SU-DHL-6 (cell line): ENCODE data around the gene DIS3L2.

Experiments
- H2AFZ ChIP-seq: fragments of 200-600 bp; sonication (generic); 2 replicates; pipeline ENCODE4 v1.6.1; 2014; ENCODE audit warnings: low read depth, mild to moderate bottlenecking, moderate library complexity, mixed read lengths, antibody characterized with exemption, low read length; ENCODE audit not compliant: severe bottlenecking
- H3F3A ChIP-seq: fragments of 200-600 bp; shearing (Covaris generic); 2 replicates; pipeline ENCODE4 v1.6.0; 2016; ENCODE audit warnings: antibody characterized with exemption, mild to moderate bottlenecking; ENCODE audit not compliant: insufficient read depth
- H3K27ac ChIP-seq: fragments of 200-600 bp; sonication (generic); 2 replicates; pipeline ENCODE4 v1.5.1; 2016; ENCODE audit warnings: low read depth, mild to moderate bottlenecking, low read length, moderate library complexity, mixed read lengths
- H3K27me3 ChIP-seq: fragments of 200-600 bp; sonication (generic), shearing (Covaris generic); 2 replicates; pipeline ENCODE4 v1.6.0; 2014; ENCODE audit warnings: mild to moderate bottlenecking, low read length
- H3K36me3 ChIP-seq: fragments of 200-600 bp; sonication (generic); 2 replicates; pipeline ENCODE4 v1.6.1; 2014; ENCODE audit warnings: mild to moderate bottlenecking, low read length, mixed read lengths
- H3K4me2 ChIP-seq: fragments of 300-600, 200-600 bp; shearing (Covaris generic), sonication (generic); 2 replicates; pipeline ENCODE4 v1.6.0; 2014; ENCODE audit warnings: low read length, low read depth, mild to moderate bottlenecking; ENCODE audit not compliant: poor library complexity, severe bottlenecking
- H3K4me3 ChIP-seq: fragments of 200-600 bp; sonication (generic); 2 replicates; pipeline ENCODE4 v1.5.1; 2014; ENCODE audit warnings: antibody characterized with exemption, low read length, mild to moderate bottlenecking, mixed read lengths; ENCODE audit not compliant: insufficient read depth, poor library complexity, severe bottlenecking
- H3K79me2 ChIP-seq: fragments of 200-600 bp; sonication (generic); 2 replicates; pipeline ENCODE4 v1.6.1; 2014; ENCODE audit warnings: mild to moderate bottlenecking, low read length, moderate library complexity; ENCODE audit not compliant: insufficient read depth
- H3K9ac ChIP-seq: fragments of 200-600 bp; sonication (generic); 2 replicates; pipeline ENCODE4 v1.7.0; 2014; ENCODE audit warnings: mild to moderate bottlenecking, low read length
- H3K9me2 ChIP-seq: fragments of 200-600 bp; sonication (generic); replicated peaks from 2 replicates; pipeline ENCODE4 v1.6.1; 2014; ENCODE audit warnings: low read length; ENCODE audit not compliant: insufficient read depth
- H3K9me3 ChIP-seq: fragments of 200-600 bp; sonication (generic); 2 replicates; pipeline ENCODE4 v1.6.1; 2014; ENCODE audit warnings: low read length, mixed read lengths; ENCODE audit not compliant: insufficient read depth
- H4K20me1 ChIP-seq: fragments of 200-600 bp; sonication (generic); 2 replicates; pipeline ENCODE4 v1.6.1; 2014; ENCODE audit warnings: low read depth, mild to moderate bottlenecking, antibody characterized with exemption, low read length, moderate library complexity, mixed read lengths
- EZH2phosphoT487 ChIP-seq: fragments of 200-600 bp; sonication (generic), shearing (Covaris generic); conservative IDR thresholded peaks from 2 replicates; pipeline ENCODE4 v1.6.1; 2018; ENCODE audit warnings: mild to moderate bottlenecking, antibody characterized with exemption, low read length, moderate library complexity, mixed read lengths
- TF ChIP-seq, protein P1 (sequence below): fragments of 200-600 bp; sonication (generic); IDR thresholded peaks from one replicate; pipeline ENCODE4 v1.5.1; 2017; ENCODE audit warnings: antibody characterized with exemption, mild to moderate bottlenecking, low read length, moderate library complexity; ENCODE audit not compliant: insufficient read depth, poor library complexity, severe bottlenecking

Gene DIS3L2

DNA sequence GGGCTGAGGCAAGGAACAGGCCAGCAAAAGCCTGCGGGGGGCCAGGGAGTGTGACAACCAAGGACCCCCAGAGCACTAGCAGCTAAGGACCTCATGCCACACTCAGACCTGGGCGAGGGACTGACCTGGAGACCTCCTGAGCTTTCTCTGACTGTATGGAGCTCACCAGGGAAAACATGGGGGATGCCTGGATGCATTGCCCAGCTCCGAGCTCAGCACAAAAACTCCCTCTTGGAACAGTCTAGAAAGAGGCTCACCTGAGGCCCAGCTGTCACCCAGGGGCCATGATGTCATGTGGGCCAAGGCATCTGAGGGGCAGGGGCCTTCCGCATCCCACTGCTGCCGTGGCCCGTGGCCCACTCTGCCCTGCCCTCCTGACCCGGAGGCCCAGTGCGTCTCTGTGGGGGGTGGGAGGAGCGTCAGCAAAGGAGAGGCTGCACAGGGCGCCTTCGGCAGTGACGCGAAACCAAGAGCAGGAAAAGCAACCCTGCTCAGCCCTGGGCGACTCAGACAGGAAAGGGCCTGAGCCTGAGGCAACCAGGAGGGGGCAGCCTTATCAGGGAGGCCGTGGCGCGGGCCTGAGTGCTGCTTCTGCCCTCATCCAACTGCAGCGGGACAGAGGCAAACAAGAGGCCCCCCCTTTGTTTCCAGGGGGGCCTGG is 359.8 kb downstream of the DIS3L2 start:
- Histone ChIP-seq H3K4me3 (no peak overlapping the region), H3K9me2 (no peaks in the 10 kb centered on the region), H4K20me1 (no peaks in the 10 kb centered on the region), H3K9ac (no peak overlapping the region), H3K36me3 (no peaks in the 10 kb centered on the region), H3K79me2 (no peaks in the 10 kb centered on the region), H3F3A (no peaks in the 10 kb centered on the region), H2AFZ (no peak overlapping the region), H3K27me3 (no peaks in the 10 kb centered on the region), H3K4me2 (no peak overlapping the region), H3K27ac (no peak overlapping the region), H3K9me3 (no peaks in the 10 kb centered on the region)
- TF ChIP-seq, protein P1, sequence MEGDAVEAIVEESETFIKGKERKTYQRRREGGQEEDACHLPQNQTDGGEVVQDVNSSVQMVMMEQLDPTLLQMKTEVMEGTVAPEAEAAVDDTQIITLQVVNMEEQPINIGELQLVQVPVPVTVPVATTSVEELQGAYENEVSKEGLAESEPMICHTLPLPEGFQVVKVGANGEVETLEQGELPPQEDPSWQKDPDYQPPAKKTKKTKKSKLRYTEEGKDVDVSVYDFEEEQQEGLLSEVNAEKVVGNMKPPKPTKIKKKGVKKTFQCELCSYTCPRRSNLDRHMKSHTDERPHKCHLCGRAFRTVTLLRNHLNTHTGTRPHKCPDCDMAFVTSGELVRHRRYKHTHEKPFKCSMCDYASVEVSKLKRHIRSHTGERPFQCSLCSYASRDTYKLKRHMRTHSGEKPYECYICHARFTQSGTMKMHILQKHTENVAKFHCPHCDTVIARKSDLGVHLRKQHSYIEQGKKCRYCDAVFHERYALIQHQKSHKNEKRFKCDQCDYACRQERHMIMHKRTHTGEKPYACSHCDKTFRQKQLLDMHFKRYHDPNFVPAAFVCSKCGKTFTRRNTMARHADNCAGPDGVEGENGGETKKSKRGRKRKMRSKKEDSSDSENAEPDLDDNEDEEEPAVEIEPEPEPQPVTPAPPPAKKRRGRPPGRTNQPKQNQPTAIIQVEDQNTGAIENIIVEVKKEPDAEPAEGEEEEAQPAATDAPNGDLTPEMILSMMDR, result no peak
- no peak for TF ChIP-seq EZH2phosphoT487

DNA sequence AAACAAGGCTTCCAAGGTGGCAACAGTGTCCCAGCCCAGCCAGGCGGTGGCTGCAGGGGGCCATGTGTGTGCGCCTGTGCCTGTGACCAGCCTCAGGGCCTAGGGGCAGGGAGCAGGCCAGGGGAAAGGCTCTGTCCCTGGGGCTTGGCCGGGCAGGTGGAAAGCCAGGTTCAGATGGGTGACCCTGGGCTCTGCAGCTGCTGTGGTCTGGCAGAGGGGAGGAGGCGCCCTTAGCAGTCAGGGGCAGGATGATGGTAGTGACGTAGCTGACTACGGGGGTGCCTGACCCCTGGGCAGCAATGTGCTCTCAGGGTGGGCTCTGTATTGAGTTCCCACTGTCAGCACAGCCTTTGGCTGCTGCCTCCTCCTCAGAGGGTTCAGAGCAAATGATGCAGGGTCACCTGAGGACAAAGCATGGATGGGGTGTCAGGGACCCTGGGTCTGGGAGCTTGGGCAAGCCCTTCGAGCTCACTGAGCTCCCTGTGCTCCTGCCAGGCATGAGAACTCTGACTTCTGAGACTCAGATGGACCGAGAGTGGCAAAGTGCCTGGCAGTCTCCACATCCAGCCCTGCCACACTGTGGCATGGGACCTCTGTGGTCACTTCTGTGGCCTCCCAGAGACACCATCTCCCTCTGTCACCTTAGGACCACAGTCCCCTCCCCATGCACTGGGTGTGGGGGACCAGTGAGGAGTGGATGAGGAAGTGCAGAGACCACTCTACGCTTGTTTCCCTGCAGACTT is 360.5 kb downstream of the DIS3L2 start:
- H3K9me3 ChIP-seq, result no peaks in the 10 kb centered on the region
- no peak overlapping the region for H3K4me2 ChIP-seq
- H3K9me2 ChIP-seq, result no peaks in the 10 kb centered on the region
- no peaks in the 10 kb centered on the region for H3K36me3 ChIP-seq
- H3K27ac ChIP-seq, result no peak overlapping the region
- H3F3A ChIP-seq, result no peaks in the 10 kb centered on the region
- no peaks in the 10 kb centered on the region for H4K20me1 ChIP-seq
- H3K9ac ChIP-seq, result no peak overlapping the region
- no peak overlapping the region for H3K4me3 ChIP-seq
- TF ChIP-seq, protein P1, result no peak
- TF ChIP-seq EZH2phosphoT487, result no peak
- H2AFZ ChIP-seq, result no peak overlapping the region
- H3K27me3 ChIP-seq, result no peaks in the 10 kb centered on the region
- H3K79me2 ChIP-seq, result no peaks in the 10 kb centered on the region

DNA sequence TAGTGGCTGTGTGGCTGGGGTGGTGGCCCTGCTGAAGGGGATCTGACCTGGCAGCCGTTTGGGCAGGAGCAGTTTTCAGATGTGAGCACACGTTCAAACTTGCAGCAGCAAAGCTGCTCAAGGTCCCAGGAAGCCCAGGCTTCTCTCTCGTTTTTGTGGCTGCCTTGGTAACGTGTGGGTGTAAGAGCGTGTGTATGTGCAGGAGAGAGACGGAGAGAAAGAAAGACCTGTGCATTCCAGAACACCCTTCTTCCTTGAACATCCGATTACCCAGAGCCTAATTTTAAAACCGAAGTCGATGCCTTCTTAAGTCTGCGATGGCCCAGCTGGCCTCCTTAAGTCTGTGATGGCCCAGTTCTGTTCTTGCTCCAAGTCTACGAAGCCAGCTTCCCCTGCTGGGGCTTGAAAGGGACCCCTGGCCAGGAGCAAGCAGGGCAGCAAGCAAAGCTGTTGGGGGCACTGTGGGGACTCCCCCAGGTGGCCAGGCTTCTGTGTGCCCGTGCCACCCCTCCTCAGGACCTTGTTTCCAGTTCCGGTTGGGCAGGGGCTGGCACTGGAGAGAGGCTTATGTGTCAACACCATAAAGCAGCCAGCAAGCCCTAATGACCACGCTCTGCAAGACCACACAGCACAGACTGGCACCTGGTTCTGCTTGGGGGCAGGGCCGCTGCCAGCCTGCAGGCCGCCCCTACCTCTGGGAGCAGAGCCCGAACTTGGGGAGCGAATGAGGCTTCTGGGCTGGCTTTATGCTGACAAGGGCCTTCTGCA is 361.2 kb downstream of the DIS3L2 start:
- Histone ChIP-seq H3K9me2 (no peaks in the 10 kb centered on the region), H3K27ac (no peak overlapping the region), H4K20me1 (no peaks in the 10 kb centered on the region), H3K4me3 (no peak overlapping the region), H3F3A (no peaks in the 10 kb centered on the region), H3K4me2 (no peak overlapping the region), H3K9me3 (no peaks in the 10 kb centered on the region), H3K9ac (no peak overlapping the region), H3K36me3 (no peaks in the 10 kb centered on the region), H2AFZ (no peak overlapping the region), H3K79me2 (no peaks in the 10 kb centered on the region), H3K27me3 (no peaks in the 10 kb centered on the region)
- no peak for TF ChIP-seq EZH2phosphoT487
- TF ChIP-seq, protein P1, result no peak
